Measurements from ENCODE around the gene PIK3R1.

DNA sequence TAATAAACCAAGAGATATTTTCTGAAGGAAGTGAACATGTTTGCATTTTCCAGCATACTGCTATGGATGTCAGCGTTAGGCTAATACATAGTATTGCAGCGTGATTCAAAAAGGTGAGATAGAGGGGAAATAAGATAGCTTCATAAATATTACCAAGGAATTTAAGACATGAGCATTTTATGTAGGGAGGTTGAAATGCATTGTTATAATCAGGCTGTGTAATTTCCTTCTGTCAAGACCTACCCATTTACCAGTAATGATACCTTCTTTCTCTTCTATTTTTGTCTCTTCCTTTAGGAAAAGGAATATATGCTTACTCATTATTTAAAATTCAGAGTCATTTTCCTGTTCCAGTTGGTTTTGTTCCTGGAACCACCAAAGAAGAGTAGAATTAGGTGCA lies 33.3 kb downstream of the PIK3R1 start:
- TF ChIP-seq, protein P1, sequence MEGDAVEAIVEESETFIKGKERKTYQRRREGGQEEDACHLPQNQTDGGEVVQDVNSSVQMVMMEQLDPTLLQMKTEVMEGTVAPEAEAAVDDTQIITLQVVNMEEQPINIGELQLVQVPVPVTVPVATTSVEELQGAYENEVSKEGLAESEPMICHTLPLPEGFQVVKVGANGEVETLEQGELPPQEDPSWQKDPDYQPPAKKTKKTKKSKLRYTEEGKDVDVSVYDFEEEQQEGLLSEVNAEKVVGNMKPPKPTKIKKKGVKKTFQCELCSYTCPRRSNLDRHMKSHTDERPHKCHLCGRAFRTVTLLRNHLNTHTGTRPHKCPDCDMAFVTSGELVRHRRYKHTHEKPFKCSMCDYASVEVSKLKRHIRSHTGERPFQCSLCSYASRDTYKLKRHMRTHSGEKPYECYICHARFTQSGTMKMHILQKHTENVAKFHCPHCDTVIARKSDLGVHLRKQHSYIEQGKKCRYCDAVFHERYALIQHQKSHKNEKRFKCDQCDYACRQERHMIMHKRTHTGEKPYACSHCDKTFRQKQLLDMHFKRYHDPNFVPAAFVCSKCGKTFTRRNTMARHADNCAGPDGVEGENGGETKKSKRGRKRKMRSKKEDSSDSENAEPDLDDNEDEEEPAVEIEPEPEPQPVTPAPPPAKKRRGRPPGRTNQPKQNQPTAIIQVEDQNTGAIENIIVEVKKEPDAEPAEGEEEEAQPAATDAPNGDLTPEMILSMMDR (IDR thresholded peaks at IDR 0.05), result no peak
- TF ChIP-seq POLR2A (IDR thresholded peaks at IDR 0.05), result no peak

All from Peyer's patch (tissue), 4 donors.